HS-5 (cell line): ENCODE measurements around the gene TRAPPC6A.

Source experiments
- DNase-seq: peaks from one replicate; pipeline ENCODE4 v3.0.0-alpha.2; 2012; ENCODE audit warnings: low read depth

TRAPPC6A gene

GRCh38 chr19:45149129-45149528 is 28.9 kb downstream of the TRAPPC6A start:
- no peak for DNase-seq

GRCh38 chr19:45147835-45148676 is 30.0 kb downstream of the TRAPPC6A start:
- DNase-seq, result no peak

GRCh38 chr19:45146741-45147205 is 31.3 kb downstream of the TRAPPC6A start:
- DNase-seq, result no peak

GRCh38 chr19:45146251-45146650 is 31.8 kb downstream of the TRAPPC6A start:
- no peak for DNase-seq

GRCh38 chr19:45145270-45146189 is 32.5 kb downstream of the TRAPPC6A start:
- DNase-seq, result no peak

- DNase-seq, result no peak
These were observed 33.4 kb downstream of the TRAPPC6A start for GRCh38 chr19:45144431-45145269.

GRCh38 chr19:45142726-45143110 is 35.3 kb downstream of the TRAPPC6A start:
- DNase-seq, result no peak

GRCh38 chr19:45142016-45142725 is 35.9 kb downstream of the TRAPPC6A start:
- DNase-seq, result no peak

GRCh38 chr19:45141203-45141900 is 36.7 kb downstream of the TRAPPC6A start:
- DNase-seq, result no peak

GRCh38 chr19:45140533-45140932 is 37.5 kb downstream of the TRAPPC6A start:
- DNase-seq, result no peak

GRCh38 chr19:45140144-45140503 is 37.9 kb downstream of the TRAPPC6A start:
- DNase-seq, result no peak

- DNase-seq, result no peak
These were observed 38.5 kb downstream of the TRAPPC6A start for GRCh38 chr19:45139286-45140143.

GRCh38 chr19:45138303-45138751 is 39.7 kb downstream of the TRAPPC6A start:
- no peak for DNase-seq

GRCh38 chr19:45137179-45137761 is 40.8 kb downstream of the TRAPPC6A start:
- DNase-seq, result no peak

GRCh38 chr19:45136507-45137178 is 41.4 kb downstream of the TRAPPC6A start:
- DNase-seq, result no peak

- no peak for DNase-seq
These were observed 42.7 kb downstream of the TRAPPC6A start for GRCh38 chr19:45135176-45135885.

GRCh38 chr19:45133661-45134060 is 44.4 kb downstream of the TRAPPC6A start:
- DNase-seq, result no peak
